ENCODE results near the gene DDO.

- TF ChIP-seq TCF4 (CRISPR knock-in tag; IDR thresholded peaks at IDR 0.05; ENCODE audit: borderline replicate concordance) (no peak), CREB5 (CRISPR knock-in tag; IDR thresholded peaks at IDR 0.05; ENCODE audit: low read depth) (no peak), POU6F1 (CRISPR knock-in tag; IDR thresholded peaks at IDR 0.05; ENCODE audit: borderline replicate concordance, low read depth) (no peak), TOX (CRISPR knock-in tag; IDR thresholded peaks at IDR 0.05; ENCODE audit: borderline replicate concordance) (no peak), RARB (CRISPR knock-in tag; IDR thresholded peaks at IDR 0.05) (no peak), ISL1 (CRISPR knock-in tag; IDR thresholded peaks at IDR 0.05) (no peak), ZFP30 (CRISPR knock-in tag; IDR thresholded peaks at IDR 0.05) (no peak)
Measured at GRCh38 chr6:110345025-110345424, 70.3 kb downstream of the DDO start.

Measured in SK-N-SH treated with all-trans-retinoic acid at 6 μM for 48 hours (cell line).